Activated CD8-positive, alpha-beta memory T cell treated with anti-CD3 and anti-CD28 coated beads for 48 hours (primary cell): Measurements from ENCODE around the gene ZDHHC20.

ENCODE experiments used
- DNase-seq, 3 experiments: peaks; one replicate each; pipeline ENCODE4 v3.0.0-alpha.2; 2020; ENCODE audit warnings: low read depth in 2 of 3, low spot score in 2 of 3

ZDHHC20 gene, protein sequence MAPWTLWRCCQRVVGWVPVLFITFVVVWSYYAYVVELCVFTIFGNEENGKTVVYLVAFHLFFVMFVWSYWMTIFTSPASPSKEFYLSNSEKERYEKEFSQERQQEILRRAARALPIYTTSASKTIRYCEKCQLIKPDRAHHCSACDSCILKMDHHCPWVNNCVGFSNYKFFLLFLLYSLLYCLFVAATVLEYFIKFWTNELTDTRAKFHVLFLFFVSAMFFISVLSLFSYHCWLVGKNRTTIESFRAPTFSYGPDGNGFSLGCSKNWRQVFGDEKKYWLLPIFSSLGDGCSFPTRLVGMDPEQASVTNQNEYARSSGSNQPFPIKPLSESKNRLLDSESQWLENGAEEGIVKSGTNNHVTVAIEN

DNA sequence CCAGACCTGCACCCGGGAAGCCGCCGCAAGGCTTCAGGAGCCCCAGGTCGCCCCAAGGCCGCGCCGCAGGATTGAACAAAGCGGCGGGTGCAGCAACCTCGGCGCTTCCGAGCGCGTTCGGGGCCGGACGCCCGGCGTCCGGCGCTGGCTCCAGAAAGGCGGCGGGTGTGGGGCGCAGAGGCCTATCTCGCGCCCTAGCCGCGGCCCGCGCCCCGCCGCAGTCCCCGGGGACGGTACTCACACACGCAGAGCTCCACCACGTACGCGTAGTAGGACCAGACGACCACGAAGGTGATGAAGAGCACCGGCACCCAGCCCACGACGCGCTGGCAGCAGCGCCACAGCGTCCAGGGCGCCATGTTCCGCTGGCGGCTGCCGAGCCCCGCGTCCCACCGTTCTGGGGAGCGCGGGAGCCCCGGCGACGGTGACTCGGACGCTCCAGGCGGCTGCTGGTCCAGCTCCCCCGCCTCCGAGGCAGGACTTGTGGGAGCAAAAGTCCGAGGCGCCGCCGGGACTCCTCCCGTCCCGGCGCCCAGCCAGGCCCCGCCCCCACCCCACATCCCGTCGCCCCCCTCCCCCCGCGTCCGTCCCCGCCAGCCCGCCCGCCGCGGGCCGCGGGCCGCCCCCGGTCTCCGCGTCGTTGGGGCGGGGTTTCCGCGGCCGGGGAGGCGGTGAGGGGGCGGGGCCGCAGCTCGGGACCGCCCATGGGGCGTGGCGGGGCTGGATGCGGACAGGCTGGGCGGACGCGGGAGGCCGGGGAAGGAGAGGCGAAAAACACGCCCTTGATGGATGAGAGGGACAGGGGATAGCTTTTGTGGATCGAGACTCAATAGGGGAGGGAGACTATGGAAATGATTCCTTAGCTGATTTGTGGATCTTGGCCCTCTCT lies at the start of gene ZDHHC20:
TSS of gene ZDHHC20 (minus strand) at position 491 of the 889 bp plus-strand sequence. CDS start at position 359, 132 bp downstream.
- peak; percentile 83 to 88 (median 84) for DNase-seq

DNA sequence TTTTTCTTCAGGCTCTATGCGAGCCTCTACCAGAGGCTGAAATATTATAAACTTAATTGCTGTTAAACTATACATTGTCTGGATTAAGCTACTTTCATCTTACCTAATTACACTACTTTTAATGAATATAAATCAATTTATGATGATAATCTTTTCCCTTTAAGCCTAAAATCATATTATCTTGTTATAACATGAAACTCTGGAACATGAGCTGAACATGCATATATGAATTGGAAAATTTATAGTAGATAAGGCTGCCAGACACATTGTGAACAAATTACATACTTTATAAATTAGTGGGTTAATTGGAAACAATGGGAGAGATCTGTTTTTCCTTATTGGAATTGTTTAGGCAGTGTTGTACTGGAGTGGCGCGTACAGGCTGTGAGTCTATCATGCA lies 45.3 kb upstream of the ZDHHC20 start:
- DNase-seq: no peak

DNA sequence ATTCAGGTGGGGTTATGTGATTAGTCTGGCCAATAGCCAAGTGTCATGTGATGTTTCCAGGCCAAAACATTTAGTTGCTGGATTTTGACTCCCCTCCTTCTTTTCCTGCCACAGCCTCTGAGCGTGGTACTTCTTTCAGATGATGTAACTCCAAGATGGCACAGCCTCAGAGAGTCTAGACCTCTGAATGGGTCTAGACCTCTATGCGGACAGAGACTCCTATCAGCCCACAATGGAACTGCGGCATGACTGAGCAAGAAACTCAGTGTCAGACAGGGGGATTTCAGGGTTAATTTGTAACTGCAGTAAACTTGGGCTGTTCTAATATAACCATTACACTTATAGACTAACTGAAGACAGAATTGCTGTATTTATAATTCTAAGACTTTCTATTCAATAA lies 42.6 kb upstream of the ZDHHC20 start:
- no peak for DNase-seq

DNA sequence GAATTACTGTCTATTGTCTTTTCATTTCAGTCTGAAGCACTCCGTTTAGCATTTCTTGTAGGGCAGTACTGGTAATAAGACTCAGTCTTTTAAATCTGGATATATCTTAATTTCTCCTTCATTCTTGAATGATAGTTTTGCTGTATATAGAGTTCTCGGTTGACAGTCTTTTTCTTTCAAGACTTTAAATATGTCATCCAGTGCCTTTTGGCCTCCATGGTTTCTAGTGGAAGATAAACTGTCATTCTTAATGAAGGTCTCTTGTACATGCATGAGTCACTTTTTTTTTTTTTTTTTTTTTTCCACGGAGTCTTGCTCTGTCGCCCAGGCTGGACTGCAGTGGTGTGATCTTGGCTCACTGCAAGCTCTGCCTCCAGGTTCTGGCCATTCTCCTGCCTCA lies 27.2 kb upstream of the ZDHHC20 start:
- DNase-seq: no peak

DNA sequence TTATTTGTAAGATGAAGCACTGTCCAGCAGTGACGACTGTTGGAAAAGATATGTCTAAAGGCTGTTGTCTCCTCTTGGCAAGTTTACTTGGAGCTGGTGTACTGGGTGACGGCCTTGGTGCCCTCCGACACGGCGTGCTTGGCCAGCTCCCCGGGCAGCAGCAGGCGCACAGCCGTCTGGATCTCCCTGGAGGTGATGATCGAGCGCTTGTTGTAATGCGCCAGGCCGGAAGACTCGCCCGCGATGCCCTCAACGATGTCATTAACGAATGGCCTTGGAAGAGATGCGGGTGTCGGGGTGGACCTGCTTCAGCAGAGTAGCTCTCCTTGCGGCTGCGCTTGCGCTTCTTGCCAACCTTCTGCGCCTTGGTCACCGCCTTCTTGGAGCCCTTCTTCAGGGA lies 24.6 kb upstream of the ZDHHC20 start:
- no peak for DNase-seq

DNA sequence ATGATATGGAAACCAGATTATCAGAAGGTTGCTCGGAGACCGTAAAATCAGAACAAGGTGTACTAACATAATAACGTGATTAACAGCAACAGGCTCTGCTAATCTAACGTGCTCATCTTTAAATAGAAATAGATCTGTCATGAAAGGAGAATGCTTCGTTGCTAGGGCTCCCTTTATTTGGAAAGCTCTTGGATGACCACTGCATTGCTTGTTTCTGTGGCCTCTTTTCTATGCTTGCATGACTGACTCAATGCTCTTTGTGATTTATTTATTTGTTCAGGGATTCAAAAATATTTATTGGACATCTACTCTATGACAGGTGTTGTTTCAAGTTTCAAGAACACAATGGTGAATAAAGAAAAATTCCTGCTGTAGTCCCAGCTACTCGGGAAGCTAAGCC lies 22.3 kb upstream of the ZDHHC20 start:
- no peak for DNase-seq

DNA sequence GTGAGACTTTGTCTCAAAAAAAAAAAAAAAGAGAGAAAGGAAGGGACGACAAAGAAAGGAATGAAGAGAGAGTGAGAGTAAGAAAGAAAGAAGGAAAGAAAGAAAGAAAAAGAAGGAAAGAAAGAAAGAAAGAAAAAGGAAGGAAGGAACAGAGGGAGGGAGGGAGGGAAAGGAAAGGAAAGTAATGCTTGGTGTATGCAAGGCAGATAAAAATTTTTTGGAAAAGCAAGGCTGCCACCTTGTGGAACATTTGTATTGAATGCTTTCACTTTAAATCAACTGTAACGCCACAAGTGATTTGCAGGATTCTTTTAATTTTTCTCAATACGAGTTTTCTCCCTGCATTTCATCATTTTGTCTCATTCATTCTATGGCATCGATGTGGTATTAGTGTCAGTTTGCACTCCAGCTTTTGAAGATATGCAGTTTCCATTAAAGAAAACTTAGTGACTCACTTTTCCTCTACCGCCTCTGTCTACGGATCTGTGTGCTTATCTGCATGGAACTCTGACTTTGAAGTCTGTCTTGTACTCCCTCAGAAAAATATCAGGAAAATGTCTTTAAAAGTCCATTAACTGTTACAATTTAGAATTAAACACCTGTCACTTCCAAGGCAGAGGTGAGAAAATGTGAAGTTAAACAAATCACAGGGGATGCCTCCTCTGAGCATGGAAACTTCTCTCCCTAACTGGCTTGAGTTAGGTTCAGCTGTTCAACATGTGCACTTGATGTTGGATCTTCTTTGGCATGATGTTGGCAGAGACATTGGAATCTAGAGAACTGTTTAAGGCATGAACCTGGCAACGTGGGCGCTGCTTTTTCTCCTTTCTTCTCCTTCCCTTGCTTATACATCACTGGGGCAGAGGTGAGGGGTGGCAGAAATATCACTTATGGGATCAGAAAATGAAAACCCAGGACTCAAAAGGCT lies 20.0 kb upstream of the ZDHHC20 start:
- DNase-seq: no peak

DNA sequence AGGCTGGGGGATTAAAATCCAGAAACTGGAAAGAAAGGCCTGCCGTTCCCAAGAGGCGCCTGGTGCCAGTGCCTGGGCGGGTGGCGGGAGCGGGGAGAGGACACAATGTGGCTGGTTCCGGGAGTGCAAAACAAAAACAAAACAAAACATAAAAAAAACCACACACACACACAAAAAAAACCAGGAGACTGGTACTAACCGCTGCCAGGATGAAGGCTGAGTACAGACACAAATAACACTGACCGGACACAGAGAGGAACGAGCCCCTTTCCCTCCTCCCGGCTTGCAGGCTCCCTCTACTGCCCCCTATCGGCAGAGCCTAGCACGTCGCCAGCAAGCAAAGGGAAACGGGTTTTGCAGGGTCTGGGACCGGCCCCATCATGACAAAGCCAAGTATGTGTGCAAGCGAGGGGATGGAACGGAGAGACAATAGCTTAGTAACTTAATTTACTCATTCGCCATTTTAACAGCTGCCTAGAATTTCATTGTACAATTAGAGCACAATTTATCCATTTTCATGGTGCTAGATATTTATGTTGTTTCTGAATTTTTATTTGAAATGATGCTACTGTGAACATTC lies 17.9 kb upstream of the ZDHHC20 start:
- peak; percentile 63 to 77 (median 69) for DNase-seq

DNA sequence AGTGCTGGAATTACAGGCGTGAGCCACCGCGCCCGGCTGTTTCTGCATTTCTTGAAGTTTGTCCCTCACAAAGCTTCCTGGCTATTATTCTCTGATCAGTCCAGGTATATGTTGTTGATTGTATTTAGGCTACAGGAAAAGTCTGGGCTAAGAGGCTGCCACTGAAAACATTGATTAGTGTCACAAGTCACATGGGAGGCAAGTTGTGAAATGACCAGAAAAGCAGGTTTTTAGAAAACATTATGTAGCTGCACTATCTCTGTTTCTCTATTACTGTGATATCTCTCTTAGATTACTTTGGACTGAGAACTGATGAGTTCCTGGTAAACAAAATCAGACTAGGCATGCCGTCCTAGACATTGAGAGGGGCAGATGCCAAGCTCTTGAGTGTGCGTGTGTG lies 16.0 kb upstream of the ZDHHC20 start:
- no peak for DNase-seq

DNA sequence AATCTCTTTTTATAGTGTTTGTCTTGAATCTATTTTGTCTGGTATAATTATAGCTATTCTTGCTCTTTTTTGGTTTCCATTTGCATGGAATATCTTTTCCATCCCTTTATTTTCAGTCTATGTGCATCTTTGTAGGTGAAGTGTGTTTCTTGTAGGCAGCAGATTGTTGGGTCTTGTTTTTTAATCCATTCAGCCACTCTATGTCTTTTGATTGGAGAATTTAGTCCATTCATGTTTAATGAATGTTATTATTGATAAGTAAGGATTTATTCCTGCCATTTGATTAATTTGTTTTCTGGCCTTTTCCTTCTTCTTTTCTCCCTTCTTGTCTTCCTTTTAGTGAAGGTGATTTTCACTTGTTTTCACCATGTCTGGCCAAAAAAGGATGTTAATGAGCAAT lies 11.7 kb upstream of the ZDHHC20 start:
- no peak for DNase-seq

DNA sequence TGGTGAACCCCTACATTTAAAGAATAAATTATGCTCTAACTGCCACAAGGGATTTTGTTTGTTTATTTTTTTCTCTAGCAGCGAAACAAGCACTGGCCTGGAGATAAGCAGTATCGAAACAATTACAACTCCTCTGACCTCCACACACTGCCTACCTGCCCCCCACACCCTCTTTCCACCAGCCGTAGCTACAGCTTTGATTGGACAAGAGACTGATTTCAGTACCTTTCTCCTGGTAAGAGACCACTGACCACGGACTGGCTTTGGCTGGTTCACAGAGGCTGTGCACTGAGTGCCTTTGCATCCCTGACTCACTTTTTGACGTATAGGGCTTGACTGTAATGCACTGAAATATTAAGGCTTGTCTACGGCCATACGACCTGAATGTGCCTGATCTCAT lies 7.4 kb upstream of the ZDHHC20 start:
- no peak for DNase-seq

DNA sequence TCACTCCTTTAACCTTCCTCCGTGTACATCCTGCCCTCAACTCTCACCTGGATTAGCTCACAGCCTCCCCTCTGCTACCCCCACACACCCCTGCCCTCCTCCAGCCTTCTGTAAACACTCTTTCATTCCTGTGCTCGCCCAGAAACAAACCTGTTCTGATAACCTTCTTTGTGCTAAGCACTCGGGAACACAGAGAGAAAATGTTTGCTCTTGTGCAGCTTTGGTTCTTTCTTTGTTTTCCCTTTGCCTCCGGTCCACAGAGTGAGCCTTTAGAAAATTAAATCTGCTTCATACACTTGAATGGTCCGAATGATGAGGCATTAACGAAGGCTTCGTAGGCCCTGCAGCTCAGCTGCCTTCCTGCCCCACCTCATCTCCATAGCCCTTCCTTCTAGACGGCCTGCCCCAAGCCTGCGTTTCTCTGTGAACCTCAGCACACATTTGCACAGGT lies 6.6 kb upstream of the ZDHHC20 start:
- DNase-seq: no peak

DNA sequence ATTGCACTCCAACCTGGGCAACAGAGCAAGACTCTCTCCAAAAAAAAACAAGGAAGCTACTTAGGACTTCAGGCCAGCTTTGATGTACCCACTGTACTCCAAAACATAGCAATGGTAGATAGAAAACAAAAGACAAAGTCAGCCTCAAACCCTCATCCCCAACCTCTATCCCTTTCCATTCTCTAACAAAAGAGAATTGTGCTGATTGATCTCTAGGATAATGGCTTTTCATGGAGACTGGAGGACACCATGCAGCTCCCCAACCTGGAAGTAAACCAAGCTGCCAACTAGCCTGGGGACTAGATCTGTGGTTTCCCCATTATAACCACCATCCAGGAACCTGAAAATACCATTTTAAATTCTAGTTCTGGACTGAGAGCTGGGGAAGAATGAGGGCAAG lies 4.3 kb upstream of the ZDHHC20 start:
- DNase-seq: no peak

DNA sequence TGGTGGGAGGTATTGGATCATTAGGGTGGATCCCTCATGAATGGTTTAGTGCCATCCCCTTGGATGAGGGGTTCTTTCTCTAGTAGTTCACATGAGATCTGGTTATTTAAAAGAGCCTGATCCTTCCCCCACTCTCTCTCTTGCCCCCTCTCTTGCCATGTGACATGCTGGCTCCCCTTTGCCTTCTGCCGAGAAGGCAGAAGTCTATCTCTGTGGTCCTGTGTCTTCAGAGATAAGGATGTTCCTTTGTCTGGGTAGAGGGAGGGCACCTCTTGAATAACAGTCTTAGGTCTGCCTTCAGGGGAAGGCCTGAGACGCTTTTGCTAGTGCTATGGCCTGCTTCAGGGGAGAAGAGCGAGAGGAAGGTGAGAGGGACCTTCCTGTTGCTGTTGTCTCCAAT lies 2.0 kb upstream of the ZDHHC20 start:
- no peak for DNase-seq

DNA sequence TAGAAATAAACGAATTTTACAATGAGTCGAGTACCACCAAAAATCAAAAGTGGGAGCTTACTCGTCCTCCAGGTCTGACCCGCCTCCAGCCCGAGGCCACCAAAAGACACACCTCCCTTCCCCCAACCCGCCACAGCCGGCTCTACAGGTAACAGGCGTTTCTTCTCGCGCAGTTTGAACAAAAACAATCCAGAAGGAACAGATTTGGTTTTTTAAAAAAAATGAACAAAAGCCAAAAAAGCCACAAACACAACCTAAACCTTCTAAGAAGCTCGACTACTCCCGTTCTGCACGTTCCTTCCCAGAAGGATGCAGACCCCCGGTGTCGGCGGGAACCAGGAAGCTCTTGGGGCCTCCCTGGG lies 671 bp downstream of the ZDHHC20 start:
- DNase-seq: peak in 1 of 3 experiments; percentile 20

DNA sequence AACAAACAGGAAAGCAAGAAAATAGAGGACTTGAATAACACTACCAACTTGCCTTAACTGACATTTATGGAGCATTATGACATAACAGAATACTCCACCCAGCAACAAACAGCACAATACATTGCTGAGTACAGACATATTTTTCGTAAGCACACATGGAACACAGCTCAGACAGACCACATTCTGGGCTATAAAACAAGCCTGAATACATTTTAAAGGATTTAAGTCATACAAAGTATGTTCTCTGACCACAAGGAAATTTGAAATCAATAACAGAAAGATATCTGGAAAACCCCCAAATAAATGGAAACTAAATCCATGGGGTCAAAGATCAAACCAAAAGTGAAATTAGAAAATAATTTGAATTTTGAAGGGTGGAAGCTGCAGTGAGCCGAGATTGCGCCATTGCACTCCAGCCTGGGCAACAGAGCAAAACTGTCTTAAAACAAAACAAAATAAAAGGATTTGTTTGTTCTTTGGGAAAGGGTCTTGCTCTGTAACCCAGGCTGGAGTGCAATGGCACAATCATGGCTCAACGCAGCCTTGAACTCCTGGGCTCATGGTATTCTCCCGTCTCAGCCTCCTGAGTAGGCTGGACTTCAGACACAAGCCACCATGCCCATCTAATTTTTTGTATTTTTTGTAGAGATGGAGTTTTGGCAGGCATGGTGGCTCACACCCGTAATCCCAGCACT lies 5.6 kb downstream of the ZDHHC20 start:
- no peak for DNase-seq

DNA sequence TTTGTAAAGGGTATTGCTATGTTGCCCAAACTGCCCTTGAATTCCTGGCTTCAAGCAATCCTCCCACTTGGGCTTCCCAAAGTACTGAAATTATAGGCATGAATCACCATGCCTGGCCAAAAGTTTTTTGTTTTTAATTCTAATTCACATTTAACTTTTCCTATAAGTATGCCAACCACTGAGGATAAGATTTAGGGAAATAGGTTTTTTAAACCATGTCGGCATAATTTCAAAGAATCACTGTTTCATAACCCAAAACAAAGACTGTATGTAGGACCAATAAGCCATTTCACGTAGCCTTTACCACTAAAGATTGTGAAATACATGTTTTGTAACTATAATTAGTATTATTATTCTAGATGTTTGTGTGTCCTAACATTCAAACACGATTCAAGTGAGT lies 8.2 kb downstream of the ZDHHC20 start:
- DNase-seq: no peak

DNA sequence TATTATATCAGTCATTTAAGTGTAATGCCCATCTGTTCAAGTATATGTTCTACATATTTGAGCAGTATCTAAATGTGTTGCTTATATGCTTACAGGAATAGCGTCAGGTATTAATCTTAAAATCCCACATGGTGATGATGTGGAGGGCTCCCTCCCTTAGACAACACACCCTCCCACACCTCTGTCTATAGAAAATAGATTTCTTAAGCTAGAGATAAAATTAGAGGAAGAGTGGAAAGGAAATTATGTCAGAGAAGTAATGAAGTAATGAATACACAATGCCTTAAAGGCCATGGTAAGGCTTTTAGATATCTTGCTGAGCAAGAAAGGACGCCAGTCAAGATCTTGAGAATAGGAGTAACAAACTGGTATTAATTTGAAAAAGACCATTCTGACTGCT lies 12.4 kb downstream of the ZDHHC20 start:
- no peak for DNase-seq

DNA sequence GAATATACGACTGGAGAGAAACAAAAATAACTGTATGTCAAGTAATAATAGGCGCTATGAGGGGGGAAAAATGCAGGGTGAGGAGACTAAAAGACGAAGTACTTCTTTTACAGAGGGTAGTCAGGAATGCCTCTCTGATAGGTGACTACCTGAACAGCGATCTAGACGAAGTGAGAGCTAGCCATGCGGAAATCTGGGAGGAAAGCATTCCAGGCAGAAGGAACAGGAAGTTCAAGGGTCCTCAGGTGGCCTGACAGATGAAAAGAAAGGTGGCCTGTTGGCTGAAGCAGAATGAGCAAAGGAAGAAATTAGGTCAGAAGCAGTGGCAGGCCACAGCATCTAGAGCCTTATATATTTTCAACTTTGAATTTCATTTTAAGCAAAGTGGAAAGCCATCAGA lies 13.3 kb downstream of the ZDHHC20 start:
- no peak for DNase-seq

DNA sequence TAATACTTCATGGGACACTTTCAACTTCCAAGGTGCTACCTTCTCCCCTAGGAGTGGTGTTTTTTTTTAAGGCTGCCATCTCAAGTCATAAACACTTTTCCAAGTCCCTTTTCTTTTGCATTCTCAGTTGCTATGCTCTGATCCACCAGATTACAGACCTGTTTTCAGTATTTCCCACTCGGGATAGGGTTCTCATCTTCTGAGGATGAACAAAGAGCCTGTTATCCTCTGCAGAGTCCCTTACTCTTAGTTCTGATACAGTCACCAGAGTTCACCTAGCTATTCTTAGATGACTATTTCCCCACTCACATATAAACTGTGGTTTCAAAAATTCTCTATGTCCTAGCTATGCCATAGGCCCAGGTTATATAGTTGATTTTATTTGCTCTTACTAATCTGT lies 15.9 kb downstream of the ZDHHC20 start:
- no peak for DNase-seq
